Ovary (tissue), 9 donors: ENCODE data around the gene RERE. TPM values are rescaled to one million over a fixed set of nuclear protein-coding genes. Genes with fewer than 3 reads are reported as not detected.
A peak's percentile ranks its signal among the peaks of the same experiment; 100 is the strongest.

Source experiments
- DNase-seq, 5 donors: peaks; one replicate each; pipeline ENCODE4 v3.0.0-alpha.2; 2019 to 2020
- H3K27ac ChIP-seq, 2 donors: fragments of 200-600 bp; one replicate each; pipeline versions ENCODE4 v1.5.1 to v1.8.0; 2019 to 2022
- H3K27me3 ChIP-seq: fragments of 200-600 bp; one replicate; pipeline ENCODE4 v1.8.0; 2022
- H3K36me3 ChIP-seq: fragments of 200-600 bp; sonication (generic); one replicate; pipeline ENCODE4 v1.5.1; 2019
- H3K4me1 ChIP-seq: one replicate; pipeline ENCODE4 v1.8.1; 2013; ENCODE audit warnings: mild to moderate bottlenecking, moderate library complexity; ENCODE audit not compliant: insufficient read depth
- H3K4me3 ChIP-seq: fragments of 200-600 bp; sonication (generic); one replicate; pipeline ENCODE4 v1.5.1; 2017
- H3K9me3 ChIP-seq, 2 donors: fragments of 200-600 bp in 1 of 2; sonication (generic) in 1 of 2; one replicate each; pipeline versions ENCODE4 v1.5.1 to v1.8.1; 2013 to 2019; ENCODE audit warnings: mild to moderate bottlenecking in 1 of 2, moderate library complexity in 1 of 2
- CTCF ChIP-seq, 3 donors: fragments of 450-650 bp in 2 of 3; fragments of 200-600 bp in 1 of 3; IDR thresholded peaks; one replicate each; pipeline versions ENCODE4 v1.5.1 to v1.8.0; 2016 to 2022; ENCODE audit warnings: antibody characterized with exemption in 3 of 3, mild to moderate bottlenecking in 1 of 3
- EP300 ChIP-seq: sonication (generic); formaldehyde crosslinking; IDR thresholded peaks from one replicate; pipeline ENCODE4 v1.6.1; 2017; ENCODE audit warnings: antibody characterized with exemption
- POLR2A ChIP-seq: fragments of 450-650 bp; IDR thresholded peaks from one replicate; pipeline ENCODE4 v1.6.1; 2017; ENCODE audit warnings: antibody characterized with exemption, mild to moderate bottlenecking, moderate library complexity
- WGBS, 3 donors: extraction: QIAGEN DNeasy Blood & Tissue Kit in 1 of 3; methylation state at CpG; one replicate each; pipeline versions ENCODE4 v1.1.5 to v1.1.7; 2013 to 2017; 5-methylcytosine and 5-hydroxymethylcytosine counted together
- intact Hi-C, 4 donors: fragments of 100-400 bp; cut with DNase I; formaldehyde crosslinking; loops; one replicate each; pipeline versions ENCODE4 v1.11.0 to v1.15.1; 2022 to 2023
- polyA plus RNA-seq, 2 donors: library from polyadenylated mRNA; stranded (reverse); fragments of 200-250 nt in 1 of 2; fragments of 350-450 nt in 1 of 2; fragmentation: Illumina TruSeq in 1 of 2; extraction: RNeasy Lipid Tissue Mini Kit (QIAGEN cat#74804) in 1 of 2; gene quantifications; one replicate each; pipeline ENCODE4 v1.2.3, GENCODE V29; 2013 to 2014
- total RNA-seq, 7 donors: library from RNA; depleted of rRNA in 2 of 7; stranded (reverse); fragments of >200 nt in 2 of 7; fragmentation: NEBNext Ultra II Directional in 3 of 7; extraction: Animal tissue kit (Norgen Biotek cat#: 25700) in 3 of 7; gene quantifications; one replicate each; pipeline versions ENCODE4 v1.1.0 to v1.2.4, GENCODE V29; 2016 to 2023
- donor health status: DM: no; HTN: no; CAD: no; lungs with moderate emphysema.
- donor health status: DM: no; HTN: no; CAD: no.
- donor health status: Bipolar disorder and iron deficiency.
- donor health status: DM: yes; HTN: yes; CAD: no.
- donor health status: DM: no; HTN: no; CAD: no.
- donor health status: DM: yes; HTN: yes; CAD: no.

Gene RERE
- total and polyA plus RNA-seq, 9 donors, result 36.7 to 119 (median 114) TPM

DNA sequence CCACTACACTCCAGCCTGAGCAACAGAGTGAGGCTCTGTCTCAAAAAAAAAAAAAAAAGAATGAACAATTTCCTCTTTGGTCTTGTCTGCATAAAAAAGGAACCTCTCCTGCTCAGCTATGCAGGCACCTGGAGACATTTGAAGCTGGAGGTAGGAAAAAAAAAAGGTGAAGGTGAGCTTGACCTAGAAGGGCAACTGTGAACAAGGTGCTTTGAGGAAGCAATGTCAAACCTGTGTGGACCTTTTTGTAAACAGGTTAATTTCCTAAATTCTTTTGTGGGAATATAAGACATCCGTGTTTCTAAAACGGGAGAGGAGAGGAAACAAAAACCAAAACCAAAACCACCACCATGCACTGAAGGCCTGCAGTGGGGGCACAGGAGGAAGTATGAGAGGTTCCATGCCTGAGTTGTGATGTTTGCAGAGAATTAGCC is 422.0 kb downstream of the RERE start:
- TF ChIP-seq CTCF (IDR thresholded peaks at IDR 0.05) (no peak), POLR2A (no peak)
- no peak for DNase-seq
- Histone ChIP-seq H3K9me3 (no peaks in the 10 kb centered on the region), H3K36me3 (no peaks in the 10 kb centered on the region), H3K27ac (no peak overlapping the region), H3K4me3 (no peak overlapping the region), H3K27me3 (no peaks in the 10 kb centered on the region), H3K4me1 (peaks cover 31% of the 10 kb centered on the region)
- intact Hi-C loops, result no loop called here
- 32 to 39% (median 39%) methylated on average over 2 of the region's 2 CpGs for WGBS, 3 donors

GRCh38 chr1:8394456-8395321 is 422.8 kb downstream of the RERE start:
- Histone ChIP-seq H3K9me3 (no peaks in the 10 kb centered on the region), H3K4me1 (peaks cover 31% of the 10 kb centered on the region), H3K4me3 (no peak overlapping the region), H3K27me3 (no peaks in the 10 kb centered on the region), H3K27ac (no peak overlapping the region), H3K36me3 (no peaks in the 10 kb centered on the region)
- TF ChIP-seq EP300, result no peak
- TF ChIP-seq CTCF (IDR thresholded peaks at IDR 0.05), result no peak
- TF ChIP-seq POLR2A, result no peak
- DNase-seq, result no peak
- intact Hi-C loops, result no loop called here
- 26 to 41% (median 33%) methylated on average over 10 of the region's 10 CpGs for WGBS, 3 donors

GRCh38 chr1:8392522-8392921 is 424.9 kb downstream of the RERE start:
- WGBS, 3 donors, result 14 to 38% (median 17%) methylated on average over 7 of the region's 7 CpGs
- no peak overlapping the region for H3K4me3 ChIP-seq
- H3K36me3 ChIP-seq, result no peaks in the 10 kb centered on the region
- no peaks in the 10 kb centered on the region for H3K9me3 ChIP-seq
- H3K27me3 ChIP-seq, result no peaks in the 10 kb centered on the region
- H3K4me1 ChIP-seq, result peaks cover 23% of the 10 kb centered on the region
- intact Hi-C loops, result no loop called here
- no peak overlapping the region for H3K27ac ChIP-seq
- TF ChIP-seq EP300 (no peak), POLR2A (no peak), CTCF (IDR thresholded peaks at IDR 0.05) (no peak)
- DNase-seq, result peak in 2 of 5 donors; percentile 53 to 65

- no peaks in the 10 kb centered on the region for H3K27me3 ChIP-seq
- H3K36me3 ChIP-seq, result no peaks in the 10 kb centered on the region
- no peaks in the 10 kb centered on the region for H3K9me3 ChIP-seq
- no peak for DNase-seq
- H3K27ac ChIP-seq, result no peak overlapping the region
- peaks cover 12% of the 10 kb centered on the region for H3K4me1 ChIP-seq
- no peak overlapping the region for H3K4me3 ChIP-seq
- 77 to 85% (median 80%) methylated on average over 4 of the region's 4 CpGs for WGBS, 3 donors
- intact Hi-C loops, result no loop called here
- TF ChIP-seq CTCF (IDR thresholded peaks at IDR 0.05) (no peak), EP300 (no peak), POLR2A (no peak)
Observed at GRCh38 chr1:8390707-8391106, 426.7 kb downstream of the RERE start.
